ENCODE results near the gene WSCD2.

The WSCD2 gene

DNA sequence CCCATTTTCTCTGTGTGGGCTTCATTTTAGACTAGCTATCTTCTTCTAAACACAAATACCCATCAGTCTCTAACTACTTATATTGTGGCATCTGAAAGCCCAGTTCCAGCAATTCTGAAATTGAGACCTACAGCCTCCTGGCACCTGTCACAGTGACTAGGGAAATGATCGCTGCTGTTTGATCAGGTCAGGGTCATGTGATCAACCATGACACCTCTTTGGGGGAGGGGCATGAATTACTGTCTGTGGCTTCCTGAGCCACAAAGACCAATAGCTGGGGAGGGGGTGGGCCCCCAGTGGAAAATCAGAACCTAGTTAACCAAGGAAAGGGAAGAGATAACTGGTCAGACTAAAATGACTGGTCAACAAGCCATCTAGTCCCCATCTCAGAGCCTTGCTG, 14.1 kb downstream of the WSCD2 start:
- no peak overlapping the region for H3K27ac ChIP-seq (replicated peaks)
- peaks cover 3% of the 10 kb centered on the region for H3K27me3 ChIP-seq (ENCODE audit: insufficient read depth, poor library complexity, severe bottlenecking)
- DNase-seq (ENCODE audit: low read depth in 1 of 2, low spot score in 1 of 2), result no peak
- H3K4me3 ChIP-seq (replicated peaks; ENCODE audit: insufficient read depth, low read length), result no peak overlapping the region
- TF ChIP-seq, protein P1, sequence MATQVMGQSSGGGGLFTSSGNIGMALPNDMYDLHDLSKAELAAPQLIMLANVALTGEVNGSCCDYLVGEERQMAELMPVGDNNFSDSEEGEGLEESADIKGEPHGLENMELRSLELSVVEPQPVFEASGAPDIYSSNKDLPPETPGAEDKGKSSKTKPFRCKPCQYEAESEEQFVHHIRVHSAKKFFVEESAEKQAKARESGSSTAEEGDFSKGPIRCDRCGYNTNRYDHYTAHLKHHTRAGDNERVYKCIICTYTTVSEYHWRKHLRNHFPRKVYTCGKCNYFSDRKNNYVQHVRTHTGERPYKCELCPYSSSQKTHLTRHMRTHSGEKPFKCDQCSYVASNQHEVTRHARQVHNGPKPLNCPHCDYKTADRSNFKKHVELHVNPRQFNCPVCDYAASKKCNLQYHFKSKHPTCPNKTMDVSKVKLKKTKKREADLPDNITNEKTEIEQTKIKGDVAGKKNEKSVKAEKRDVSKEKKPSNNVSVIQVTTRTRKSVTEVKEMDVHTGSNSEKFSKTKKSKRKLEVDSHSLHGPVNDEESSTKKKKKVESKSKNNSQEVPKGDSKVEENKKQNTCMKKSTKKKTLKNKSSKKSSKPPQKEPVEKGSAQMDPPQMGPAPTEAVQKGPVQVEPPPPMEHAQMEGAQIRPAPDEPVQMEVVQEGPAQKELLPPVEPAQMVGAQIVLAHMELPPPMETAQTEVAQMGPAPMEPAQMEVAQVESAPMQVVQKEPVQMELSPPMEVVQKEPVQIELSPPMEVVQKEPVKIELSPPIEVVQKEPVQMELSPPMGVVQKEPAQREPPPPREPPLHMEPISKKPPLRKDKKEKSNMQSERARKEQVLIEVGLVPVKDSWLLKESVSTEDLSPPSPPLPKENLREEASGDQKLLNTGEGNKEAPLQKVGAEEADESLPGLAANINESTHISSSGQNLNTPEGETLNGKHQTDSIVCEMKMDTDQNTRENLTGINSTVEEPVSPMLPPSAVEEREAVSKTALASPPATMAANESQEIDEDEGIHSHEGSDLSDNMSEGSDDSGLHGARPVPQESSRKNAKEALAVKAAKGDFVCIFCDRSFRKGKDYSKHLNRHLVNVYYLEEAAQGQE (IDR thresholded peaks at IDR 0.05; ENCODE audit: insufficient replicate concordance, low read depth), result no peak
- TF ChIP-seq, protein P2, sequence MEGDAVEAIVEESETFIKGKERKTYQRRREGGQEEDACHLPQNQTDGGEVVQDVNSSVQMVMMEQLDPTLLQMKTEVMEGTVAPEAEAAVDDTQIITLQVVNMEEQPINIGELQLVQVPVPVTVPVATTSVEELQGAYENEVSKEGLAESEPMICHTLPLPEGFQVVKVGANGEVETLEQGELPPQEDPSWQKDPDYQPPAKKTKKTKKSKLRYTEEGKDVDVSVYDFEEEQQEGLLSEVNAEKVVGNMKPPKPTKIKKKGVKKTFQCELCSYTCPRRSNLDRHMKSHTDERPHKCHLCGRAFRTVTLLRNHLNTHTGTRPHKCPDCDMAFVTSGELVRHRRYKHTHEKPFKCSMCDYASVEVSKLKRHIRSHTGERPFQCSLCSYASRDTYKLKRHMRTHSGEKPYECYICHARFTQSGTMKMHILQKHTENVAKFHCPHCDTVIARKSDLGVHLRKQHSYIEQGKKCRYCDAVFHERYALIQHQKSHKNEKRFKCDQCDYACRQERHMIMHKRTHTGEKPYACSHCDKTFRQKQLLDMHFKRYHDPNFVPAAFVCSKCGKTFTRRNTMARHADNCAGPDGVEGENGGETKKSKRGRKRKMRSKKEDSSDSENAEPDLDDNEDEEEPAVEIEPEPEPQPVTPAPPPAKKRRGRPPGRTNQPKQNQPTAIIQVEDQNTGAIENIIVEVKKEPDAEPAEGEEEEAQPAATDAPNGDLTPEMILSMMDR (IDR thresholded peaks at IDR 0.05; ENCODE audit: insufficient read depth, low read length), result no peak
- no peak for TF ChIP-seq GABPA (IDR thresholded peaks at IDR 0.05; ENCODE audit: low read depth)
- no peak for TF ChIP-seq POLR2AphosphoS5 (IDR thresholded peaks at IDR 0.05; ENCODE audit: low read depth)
- TF ChIP-seq SPI1 (IDR thresholded peaks at IDR 0.05; ENCODE audit: borderline replicate concordance, low read depth), result no peak

DNA sequence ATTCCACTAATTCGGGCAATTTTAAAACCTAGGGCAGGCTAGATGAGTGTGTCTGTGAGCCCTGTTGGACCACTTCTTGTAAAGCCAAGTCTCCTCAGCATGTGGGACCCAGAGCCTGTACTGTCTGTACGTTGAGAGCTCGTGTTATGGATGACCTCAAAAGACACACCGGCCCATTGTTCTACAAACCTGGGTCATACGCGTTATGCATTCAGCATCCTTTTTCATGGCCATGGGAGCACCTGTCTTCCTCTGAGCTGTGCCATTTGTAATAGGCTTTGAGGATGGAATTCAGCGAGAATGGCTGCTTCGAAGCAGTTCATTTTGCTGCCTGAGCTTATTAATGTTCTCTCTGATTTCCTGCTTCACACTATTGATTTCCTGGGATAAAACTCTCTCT, 15.0 kb downstream of the WSCD2 start:
- no peak overlapping the region for H3K4me3 ChIP-seq (replicated peaks; ENCODE audit: insufficient read depth, low read length)
- no peak overlapping the region for H3K27ac ChIP-seq (replicated peaks)
- DNase-seq (ENCODE audit: low read depth in 1 of 2, low spot score in 1 of 2), result no peak
- TF ChIP-seq SPI1 (IDR thresholded peaks at IDR 0.05; ENCODE audit: borderline replicate concordance, low read depth) (no peak), POLR2AphosphoS5 (IDR thresholded peaks at IDR 0.05; ENCODE audit: low read depth) (no peak), GABPA (IDR thresholded peaks at IDR 0.05; ENCODE audit: low read depth) (no peak)
- TF ChIP-seq, protein P2 (IDR thresholded peaks at IDR 0.05; ENCODE audit: insufficient read depth, low read length), result no peak
- TF ChIP-seq, protein P1 (IDR thresholded peaks at IDR 0.05; ENCODE audit: insufficient replicate concordance, low read depth), result no peak
- H3K27me3 ChIP-seq (ENCODE audit: insufficient read depth, poor library complexity, severe bottlenecking), result peaks cover 3% of the 10 kb centered on the region

DNA sequence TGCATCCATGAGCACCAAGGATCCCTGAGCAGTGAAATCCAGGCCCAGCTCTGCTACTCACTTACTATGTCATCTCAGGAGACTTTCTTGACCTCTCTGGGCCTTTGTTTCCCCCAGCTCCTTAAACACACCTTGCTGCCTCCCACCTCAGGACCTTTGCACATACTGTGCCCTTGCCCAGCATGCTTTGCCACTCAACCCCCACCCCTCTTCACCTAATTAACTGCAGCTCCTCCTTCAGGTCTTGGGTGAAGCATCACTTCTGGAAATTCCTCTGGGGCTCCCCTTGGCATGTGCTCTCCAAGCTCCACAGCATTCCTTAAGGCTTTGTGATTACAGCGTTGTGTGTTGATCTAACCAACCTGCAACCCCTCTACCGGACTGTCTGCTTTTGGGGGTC, 15.9 kb downstream of the WSCD2 start:
- DNase-seq (ENCODE audit: low read depth in 1 of 2, low spot score in 1 of 2), result no peak
- Histone ChIP-seq H3K27me3 (ENCODE audit: insufficient read depth, poor library complexity, severe bottlenecking) (peaks cover 3% of the 10 kb centered on the region), H3K4me3 (replicated peaks; ENCODE audit: insufficient read depth, low read length) (no peak overlapping the region), H3K27ac (replicated peaks) (no peak overlapping the region)
- no peak for TF ChIP-seq GABPA (IDR thresholded peaks at IDR 0.05; ENCODE audit: low read depth)
- TF ChIP-seq POLR2AphosphoS5 (IDR thresholded peaks at IDR 0.05; ENCODE audit: low read depth), result no peak
- TF ChIP-seq, protein P2 (IDR thresholded peaks at IDR 0.05; ENCODE audit: insufficient read depth, low read length), result no peak
- TF ChIP-seq, protein P1 (IDR thresholded peaks at IDR 0.05; ENCODE audit: insufficient replicate concordance, low read depth), result no peak
- TF ChIP-seq SPI1 (IDR thresholded peaks at IDR 0.05; ENCODE audit: borderline replicate concordance, low read depth), result no peak

All from HL-60 (cell line).